GM12878 (cell line): ENCODE measurements around the gene TMC2. TPM values are rescaled to one million over a fixed set of nuclear protein-coding genes. Genes with fewer than 3 reads are reported as not detected.

Experiments used
- ATAC-seq: fragments of 200-7000 bp; cut with Tn5 transposase; 3 replicates; pipeline ENCODE4 v1.9.1; 2020; ENCODE audit warnings: mild to moderate bottlenecking, moderate library complexity
- BruUV-seq: library from RNA; stranded (reverse); fragments of 400-500 nt; replicated peaks from 2 replicates; lab custom pipeline; 2021; lab: Mats Ljungman, UMichigan
- CTCF ChIA-PET: fragments of 300-600 bp; sonication (Branson Sonifier 250); formaldehyde crosslinking; extraction: SDS; loops from one replicate; lab custom pipeline; 2021; ENCODE audit warnings: inconsistent platforms; lab: Yijun Ruan, JAX
- POLR2A ChIA-PET: fragments of 350-600 bp; formaldehyde crosslinking; extraction: SDS; loops from one replicate; lab custom pipeline; 2021; ENCODE audit warnings: inconsistent platforms; lab: Charles Lee
- RAD21 ChIA-PET: fragments of 300-600 bp; sonication (Branson Sonifier 250); formaldehyde crosslinking; loops from one replicate; lab custom pipeline; 2023; ENCODE audit warnings: antibody characterized with exemption; ENCODE audit not compliant: unreplicated experiment; lab: Charles Lee
- SMC1A ChIA-PET: fragments of 300-600 bp; sonication (Branson Sonifier 250); formaldehyde crosslinking; loops from one replicate; lab custom pipeline; 2023; ENCODE audit not compliant: unreplicated experiment, uncharacterized antibody; lab: Charles Lee
- DNase-seq: peaks from one replicate; pipeline ENCODE4 v3.0.0-alpha.2; 2011; ENCODE audit warnings: low read depth, low spot score
- FAIRE-seq: peaks from 3 replicates; lab custom pipeline; 2011; peaks lifted over from hg19 to GRCh38; lab: Jason Lieb, UNC
- H2AFZ ChIP-seq: 2 replicates; pipeline ENCODE4 v1.6.0; 2011; ENCODE audit warnings: low read depth, low read length, control low read depth; ENCODE audit not compliant: control insufficient read depth
- H3K27ac ChIP-seq: 2 replicates; pipeline ENCODE4 v1.5.1; 2011; ENCODE audit warnings: control low read depth; ENCODE audit not compliant: control insufficient read depth, insufficient read depth
- H3K27me3 ChIP-seq, 2 experiments: replicated peaks in 1 of 2; 2 replicates each; pipeline versions ENCODE4 v1.6.0 to v1.6.1; 2011; ENCODE audit warnings: low read length in 1 of 2; ENCODE audit not compliant: control insufficient read depth in 2 of 2, insufficient read depth in 2 of 2
- H3K36me3 ChIP-seq, 2 experiments: 2 replicates each; pipeline ENCODE4 v1.5.1; 2011; ENCODE audit warnings: low read length in 1 of 2; ENCODE audit not compliant: control insufficient read depth in 2 of 2, insufficient read depth in 2 of 2
- H3K4me1 ChIP-seq: 2 replicates; pipeline ENCODE4 v1.6.1; 2011; ENCODE audit warnings: mild to moderate bottlenecking, low read length, moderate library complexity, mixed read lengths; ENCODE audit not compliant: control insufficient read depth, insufficient read depth
- H3K4me2 ChIP-seq: 2 replicates; pipeline ENCODE4 v1.6.0; 2011; ENCODE audit warnings: control low read depth; ENCODE audit not compliant: control insufficient read depth, insufficient read depth
- H3K4me3 ChIP-seq: fragments of 200-600 bp; sonication (generic); 2 replicates; pipeline ENCODE4 v1.5.1; 2016
- H3K79me2 ChIP-seq: 2 replicates; pipeline ENCODE4 v1.6.0; 2011; ENCODE audit warnings: low read length; ENCODE audit not compliant: control insufficient read depth, insufficient read depth
- H3K9ac ChIP-seq: 2 replicates; pipeline ENCODE4 v1.8.0; 2011; ENCODE audit warnings: low read length, control low read depth, mixed read lengths; ENCODE audit not compliant: control insufficient read depth, insufficient read depth
- H3K9me3 ChIP-seq: replicated peaks from 3 replicates; pipeline ENCODE4 v1.5.1; 2011; ENCODE audit warnings: mild to moderate bottlenecking, low read length; ENCODE audit not compliant: control insufficient read depth, insufficient read depth
- H4K20me1 ChIP-seq: 2 replicates; pipeline ENCODE4 v1.6.0; 2011; ENCODE audit not compliant: control insufficient read depth, insufficient read depth
- CHD2 ChIP-seq: IDR thresholded peaks from 2 replicates; pipeline ENCODE4 v1.6.1; 2011; ENCODE audit warnings: low read depth, low read length, improper control_type of control experiment, borderline replicate concordance
- CREB1 ChIP-seq: IDR thresholded peaks from 2 replicates; pipeline ENCODE4 v1.6.1; 2012; ENCODE audit warnings: low read depth, mild to moderate bottlenecking, inconsistent platforms
- HCFC1 ChIP-seq: fragments of 150-350 bp; IDR thresholded peaks from 2 replicates; pipeline ENCODE4 v1.6.1; 2014; ENCODE audit warnings: low read length
- HDAC2 ChIP-seq: fragments of 200-600 bp; sonication (generic); IDR thresholded peaks from 2 replicates; pipeline ENCODE4 v1.6.1; 2017
- JUND ChIP-seq: IDR thresholded peaks from 2 replicates; pipeline ENCODE4 v1.6.1; 2012; ENCODE audit warnings: low read depth, mild to moderate bottlenecking, low read length, improper control_type of control experiment, moderate library complexity
- LARP7 ChIP-seq: fragments of 450-650 bp; IDR thresholded peaks from 2 replicates; pipeline ENCODE4 v1.6.1; 2017; ENCODE audit warnings: mild to moderate bottlenecking
- NKRF ChIP-seq: fragments of 450-650 bp; conservative IDR thresholded peaks from 2 replicates; pipeline ENCODE4 v1.6.1; 2017; ENCODE audit warnings: mild to moderate bottlenecking, moderate library complexity
- PML ChIP-seq: IDR thresholded peaks from 2 replicates; pipeline ENCODE4 v1.6.1; 2012; ENCODE audit warnings: low read length, inconsistent platforms
- RB1 ChIP-seq: fragments of 450-650 bp; formaldehyde crosslinking; IDR thresholded peaks from 2 replicates; pipeline ENCODE4 v1.6.1; 2017; ENCODE audit warnings: mild to moderate bottlenecking, borderline replicate concordance
- SREBF1 ChIP-seq: IDR thresholded peaks from 2 replicates; pipeline ENCODE4 v1.6.1; 2012; ENCODE audit warnings: mild to moderate bottlenecking, low read length
- SUZ12 ChIP-seq: fragments of 200-600 bp; sonication (generic); IDR thresholded peaks from one replicate; pipeline ENCODE4 v1.6.1; 2018; ENCODE audit warnings: antibody characterized with exemption, mild to moderate bottlenecking; ENCODE audit not compliant: unreplicated experiment
- ZBTB11 ChIP-seq: fragments of 450-650 bp; formaldehyde crosslinking; IDR thresholded peaks from 2 replicates; pipeline ENCODE4 v1.5.0; 2022; ENCODE audit warnings: mild to moderate bottlenecking, missing genetic modification characterization
- ZNF24 ChIP-seq: fragments of 450-650 bp; IDR thresholded peaks from 2 replicates; pipeline ENCODE4 v1.6.1; 2017; ENCODE audit warnings: antibody characterized with exemption, mild to moderate bottlenecking
- WGBS: methylation state at CpG from one replicate; pipeline ENCODE4 v1.1.6; 2016; ENCODE audit warnings: low lambda C conversion rate; ENCODE audit not compliant: insufficient replicate concordance, insufficient coverage; ENCODE audit errors: missing lambda C conversion rate; 5-methylcytosine and 5-hydroxymethylcytosine counted together
- in situ Hi-C: fragments of 300-500 bp; cut with MboI; formaldehyde crosslinking; loops from 9 replicates; pipeline ENCODE4 v1.14.3; 2018; ENCODE audit warnings: mixed read lengths
- intact Hi-C: fragments of 100-400 bp; cut with micrococcal nuclease; formaldehyde crosslinking; loops from one replicate; pipeline ENCODE4 v1.14.2; 2022; ENCODE audit not compliant: unreplicated experiment
- polyA plus RNA-seq, 11 experiments: library from polyadenylated mRNA; depleted of rRNA in 4 of 11; unstranded in 6 of 11; stranded (reverse) in 5 of 11; fragments of >200 nt; fragmentation: Nextera tagmentation in 4 of 11; fragmentation: Illumina TruSeq in 1 of 11; extraction: Ambion mirVana in 4 of 11; extraction: Trizol in 1 of 11; gene quantifications; 1 replicate in 1 of 11; 2 replicates in 10 of 11; pipeline versions ENCODE4 v1.2.1 to v1.2.3, GENCODE V29; 2011 to 2016; ENCODE audit warnings: inconsistent platforms in 2 of 11, missing spikeins in 2 of 11, low read depth in 1 of 11
- total RNA-seq, 4 experiments: library from RNA; depleted of rRNA in 3 of 4; stranded (reverse); fragments of >200 nt in 3 of 4; fragmentation: Illumina TruSeq in 1 of 4; extraction: Trizol in 1 of 4; gene quantifications; 2 replicates each; pipeline versions ENCODE4 v1.2.1 to v1.2.3, GENCODE V29; 2013 to 2021

TMC2 gene
- total and polyA plus RNA-seq, 10 of the 15 experiments (the other 5 are each of a cell fraction or from before 2014, with no cell fraction given) = 0.08 TPM; not detected in 9

GRCh38 chr20:2575682-2576081 lies 39.3 kb downstream of the TMC2 start:
- DNase-seq (no peak), FAIRE-seq (no peak), ATAC-seq (no peak)
- Histone ChIP-seq H3K9me3 (no peaks in the 10 kb centered on the region), H2AFZ (no peak overlapping the region), H4K20me1 (no peaks in the 10 kb centered on the region), H3K36me3 (no peaks in the 10 kb centered on the region), H3K4me1 (no peaks in the 10 kb centered on the region), H3K4me3 (no peak overlapping the region), H3K79me2 (no peaks in the 10 kb centered on the region), H3K9ac (no peak overlapping the region), H3K27me3 (no peaks in the 10 kb centered on the region; a peak in 1 of 4 replicates), H3K4me2 (no peak overlapping the region), H3K27ac (no peak overlapping the region)
- intact Hi-C loops (no loop called here), in situ Hi-C loops (no loop called here)
- 0% methylated on average over 1 of the region's 1 CpG for WGBS
- no TSS peak for BruUV-seq
- ChIA-PET SMC1A (no interaction called here), POLR2A (interaction anchor here (0.6 kb wide), 1 partner anchor 22 kb away, joined by 3 read pairs; no protein-coding TSS in a partner anchor), RAD21 (no interaction called here), CTCF (no interaction called here)
- TF ChIP-seq HDAC2 (no peak), HCFC1 (no peak), CREB1 (no peak), SUZ12 (no peak), ZNF24 (no peak), SREBF1 (no peak), CHD2 (no peak), JUND (no peak), NKRF (no peak), PML (no peak), LARP7 (no peak), RB1 (no peak), ZBTB11 (CRISPR knock-in tag) (no peak)
